ENCODE results near the gene DISP2.
A peak's percentile ranks its signal among the peaks of the same experiment; 100 is the strongest.

Gene DISP2

DNA sequence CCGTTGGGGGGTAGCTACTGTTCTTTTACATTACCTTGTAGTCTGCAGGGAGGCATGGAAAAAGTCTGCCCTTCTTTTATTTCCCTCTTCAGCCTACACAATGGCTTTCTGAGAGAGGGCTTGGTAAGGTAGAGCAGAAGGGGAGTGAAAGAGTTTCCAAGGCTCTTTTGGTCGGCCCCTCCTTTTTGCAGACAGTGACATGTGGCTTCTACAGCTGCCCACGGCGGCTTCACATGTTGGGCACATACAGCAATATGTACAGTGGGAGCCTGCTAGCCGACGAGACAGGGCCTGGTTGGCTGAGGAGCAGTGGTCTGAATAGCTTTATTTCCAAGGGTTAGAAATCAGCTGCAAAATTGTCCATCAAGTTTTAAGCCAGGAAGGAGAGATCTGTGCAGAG, 30.6 kb upstream of the DISP2 start:
- no peak for DNase-seq

GRCh38 chr15:40328176-40328575, 29.8 kb upstream of the DISP2 start:
- no peak for DNase-seq

- DNase-seq: no peak
Observed at GRCh38 chr15:40328751-40329150, 29.3 kb upstream of the DISP2 start.

DNA sequence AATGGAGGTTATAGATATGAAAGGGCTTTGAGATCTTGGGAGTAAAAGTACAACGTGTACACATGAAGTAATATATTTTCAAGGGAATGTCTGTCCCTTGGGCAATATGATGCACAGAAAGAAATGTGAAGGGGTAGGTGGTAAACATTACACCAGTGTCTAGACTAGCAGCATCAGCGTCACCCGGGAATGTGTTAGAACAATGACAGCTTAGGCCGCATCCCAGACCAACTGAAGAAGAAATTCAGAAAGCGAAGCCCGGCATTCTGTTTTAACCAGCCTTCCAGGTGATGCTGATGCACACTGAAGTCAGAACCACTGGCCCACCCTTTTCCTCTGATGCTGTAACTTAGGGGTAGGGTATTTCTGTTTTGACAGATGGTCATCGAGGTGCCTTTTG, 28.2 kb upstream of the DISP2 start:
- DNase-seq: no peak

GRCh38 chr15:40330368-40330836, 27.6 kb upstream of the DISP2 start:
- DNase-seq: peak; percentile 15

- DNase-seq: no peak
Observed at GRCh38 chr15:40331026-40331425, 27.0 kb upstream of the DISP2 start.

GRCh38 chr15:40331637-40332036, 26.4 kb upstream of the DISP2 start:
- DNase-seq: no peak

DNA sequence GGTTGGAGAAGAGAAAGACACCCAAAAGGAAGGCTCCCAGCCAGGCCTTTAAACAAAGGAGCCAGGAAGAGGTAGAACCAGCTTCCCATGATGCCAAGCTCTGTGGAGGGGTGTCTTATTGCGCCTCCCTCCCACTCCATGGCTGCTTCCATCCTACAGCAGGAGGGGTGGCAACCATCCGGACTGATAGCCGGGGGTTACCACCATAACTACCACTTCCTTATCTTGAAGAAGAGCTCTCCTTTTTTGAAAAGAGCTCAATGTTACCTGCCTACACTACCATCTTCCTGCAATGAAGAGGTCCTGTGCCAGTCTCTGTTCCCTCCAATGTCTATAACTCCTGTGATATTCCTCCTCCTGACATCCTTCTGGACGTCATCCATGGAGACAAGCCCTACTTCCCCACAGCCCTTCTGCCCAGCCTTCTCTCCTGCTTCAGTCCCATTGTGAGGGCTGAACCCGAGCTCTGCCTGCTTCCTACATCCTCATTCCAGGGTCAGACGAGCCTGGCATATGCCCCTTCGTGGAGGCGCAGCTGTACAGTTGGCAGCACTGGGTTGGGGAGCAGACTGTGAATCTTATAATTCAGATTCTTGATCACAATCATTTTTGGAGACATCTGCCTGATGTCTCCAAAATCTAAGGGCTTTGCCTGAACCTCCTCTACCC, 25.8 kb upstream of the DISP2 start:
- no peak for DNase-seq

DNA sequence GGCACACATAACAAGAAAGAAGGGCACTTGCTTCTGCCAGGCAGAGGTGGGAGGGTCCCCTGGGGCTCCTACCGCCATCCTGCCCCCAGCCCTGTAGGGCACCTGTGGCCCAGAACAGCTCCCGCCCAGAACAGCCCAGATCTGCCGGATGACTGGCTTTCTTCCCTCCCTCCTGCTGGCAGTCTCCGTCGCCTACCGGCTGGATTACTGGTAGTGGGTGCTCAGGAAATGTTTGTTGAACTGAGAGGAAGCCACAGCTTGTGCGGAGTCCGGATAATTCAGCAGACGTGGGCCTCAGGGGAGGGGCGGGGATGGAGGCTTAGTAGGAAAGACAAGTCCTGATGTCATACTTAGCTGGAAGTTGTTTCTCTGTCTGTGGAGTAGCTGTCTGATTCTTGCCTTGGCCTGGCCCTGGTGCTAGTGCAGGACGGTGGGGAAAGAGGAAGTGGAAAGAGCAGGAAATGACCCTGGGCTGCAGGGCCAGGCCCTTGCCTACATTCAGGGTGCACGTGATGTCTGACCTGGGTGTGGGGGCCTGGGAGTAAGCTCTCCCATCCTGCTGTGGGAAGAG, 24.0 kb upstream of the DISP2 start:
- peak; percentile 3 for DNase-seq

DNA sequence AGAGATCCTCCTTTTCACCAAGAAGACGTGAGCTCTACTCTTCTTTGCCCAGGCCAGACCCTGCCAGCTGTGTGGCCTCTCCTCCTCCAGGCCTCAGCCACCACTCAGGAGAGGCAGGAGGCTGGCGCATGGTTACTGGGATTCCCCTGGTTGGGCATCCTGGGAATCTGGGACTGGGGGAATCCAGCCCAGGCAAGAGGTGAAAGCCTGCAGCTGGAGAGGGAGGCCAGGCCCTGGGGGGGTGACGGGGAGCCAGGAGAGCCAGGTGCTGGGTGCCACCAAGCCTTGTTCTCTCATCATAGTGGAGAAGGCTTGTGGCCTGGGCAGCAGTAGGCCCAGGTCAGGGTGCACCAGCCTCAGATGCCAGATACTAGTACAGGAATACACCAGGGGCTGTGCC, 23.5 kb upstream of the DISP2 start:
- DNase-seq: no peak

- DNase-seq: no peak
Observed at GRCh38 chr15:40334941-40335795, 22.9 kb upstream of the DISP2 start.

DNA sequence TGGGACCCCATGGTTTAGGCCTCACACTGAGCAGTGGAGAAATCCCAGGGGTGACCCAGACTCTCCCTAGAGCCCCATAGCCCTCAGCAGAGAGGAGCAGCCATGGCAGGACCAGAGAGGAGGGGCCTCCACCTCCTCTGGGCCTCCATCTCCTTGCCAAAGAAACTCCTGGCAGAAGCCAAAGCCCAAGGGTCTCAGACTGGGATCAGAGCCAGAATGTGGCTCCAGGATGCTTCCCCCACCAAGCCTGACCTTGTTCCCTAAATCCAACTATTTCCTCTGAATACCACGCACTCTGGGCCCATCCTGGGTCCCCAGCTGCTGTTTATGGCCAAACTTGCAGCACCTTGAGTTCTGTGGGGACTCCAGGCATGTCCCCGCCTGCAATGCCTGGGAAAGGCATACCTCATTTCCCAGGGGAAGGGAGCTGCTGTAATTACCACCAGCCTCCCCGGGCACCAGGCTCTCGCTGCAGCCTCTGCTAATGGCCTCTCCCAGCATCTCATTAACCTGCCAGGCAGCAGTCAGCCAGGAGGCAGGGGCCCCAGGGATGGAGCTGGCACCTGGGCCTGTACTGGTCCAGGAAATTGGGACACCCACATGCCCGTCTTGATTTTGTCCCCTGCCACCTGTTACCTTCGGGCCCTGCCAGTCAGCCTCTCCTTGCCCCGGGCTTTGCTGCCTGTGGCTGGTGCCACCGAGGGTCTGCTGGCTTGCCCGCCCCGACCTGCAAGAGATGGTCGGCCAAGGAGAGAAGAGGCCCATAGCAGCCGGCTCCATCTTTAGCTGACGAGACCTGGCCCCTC, 21.9 kb upstream of the DISP2 start:
- DNase-seq: peak; percentile 23

- no peak for DNase-seq
Observed at GRCh38 chr15:40336744-40337122, 21.3 kb upstream of the DISP2 start.

DNA sequence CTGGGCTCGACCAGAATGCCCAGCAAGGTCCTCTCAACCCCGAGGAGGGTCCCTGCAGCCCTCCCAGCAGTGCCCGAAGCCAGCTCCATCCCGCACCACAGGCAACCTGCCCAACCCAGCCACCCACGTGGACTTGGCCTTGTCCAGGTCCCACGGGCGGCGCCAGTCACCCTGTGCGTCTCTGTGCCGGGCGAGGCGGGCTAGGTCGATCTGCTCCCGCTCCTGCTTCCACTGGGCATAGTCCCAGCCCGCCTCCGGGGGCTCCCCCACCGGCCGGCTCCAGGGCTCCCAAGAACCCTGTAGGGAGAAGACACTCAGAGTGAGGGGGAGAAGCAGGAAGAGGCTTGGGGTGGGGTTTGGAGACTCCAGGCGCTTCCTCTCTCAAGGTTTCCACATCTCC, 20.4 kb upstream of the DISP2 start:
- DNase-seq: no peak

DNA sequence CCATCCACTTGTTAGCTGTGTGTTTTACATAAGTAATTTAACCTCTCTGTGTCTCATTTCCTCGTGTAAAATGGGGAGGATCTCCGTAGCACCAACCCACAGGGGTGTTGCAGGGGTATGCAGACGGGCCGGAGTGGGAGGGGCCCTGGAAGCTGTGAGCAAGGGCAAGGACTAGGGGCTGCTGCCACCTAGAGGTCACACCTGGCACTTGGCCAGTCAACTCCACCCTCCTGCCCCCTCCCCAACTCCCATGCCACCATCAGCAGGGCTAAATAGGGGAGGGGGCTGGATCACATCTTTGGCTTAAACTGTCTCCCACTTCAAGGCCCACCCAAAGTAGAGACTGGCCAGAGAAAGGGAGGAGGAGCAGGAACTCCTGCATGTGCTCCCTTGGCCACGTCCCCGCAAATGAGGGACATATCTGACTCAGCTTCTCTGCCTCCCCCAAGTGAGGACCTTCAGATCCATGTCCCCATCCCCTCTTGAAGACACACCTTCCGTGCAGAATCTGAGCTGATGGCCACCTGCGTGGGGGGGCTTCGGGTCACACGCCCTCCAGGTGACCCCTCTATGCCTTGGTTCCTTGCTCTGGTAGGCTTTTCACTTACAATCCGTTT, 19.9 kb upstream of the DISP2 start:
- peak; percentile 50 for DNase-seq

DNA sequence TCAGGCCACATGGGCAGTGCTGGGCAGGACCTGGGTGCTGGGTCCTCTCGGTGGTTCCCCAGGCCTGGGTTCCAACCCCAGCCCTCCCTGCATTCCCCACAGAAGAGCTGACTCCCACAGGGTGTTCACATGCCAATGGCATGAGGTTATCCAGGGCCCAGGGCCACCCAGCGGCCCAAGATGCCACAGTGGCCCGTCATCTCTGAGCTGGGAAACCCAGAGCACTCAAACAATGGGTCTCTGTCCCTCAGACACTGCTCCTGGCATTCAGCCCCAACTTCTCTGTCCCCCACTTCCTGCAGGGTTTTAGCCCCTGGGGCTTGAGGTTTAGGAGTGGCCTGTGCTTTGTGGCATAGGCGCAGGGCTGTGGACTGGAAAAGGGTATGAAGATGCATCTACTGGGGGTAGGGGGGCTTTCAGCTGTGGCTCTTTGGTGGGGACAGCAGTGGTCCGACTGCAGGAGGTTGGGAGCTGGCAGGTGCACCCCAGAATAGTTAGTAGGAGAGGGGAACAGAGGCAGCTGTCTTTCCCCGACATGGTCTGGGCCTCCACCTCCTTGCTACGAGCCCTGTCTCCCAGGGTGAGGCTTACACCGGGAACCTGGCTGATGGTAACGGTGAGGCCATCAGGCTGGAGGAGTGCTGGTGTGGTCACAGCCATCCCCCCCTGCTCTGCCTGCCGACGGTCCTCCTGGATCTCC, 18.9 kb upstream of the DISP2 start:
- no peak for DNase-seq

- DNase-seq: peak; percentile 4
Observed at GRCh38 chr15:40339621-40339945, 18.4 kb upstream of the DISP2 start.

DNA sequence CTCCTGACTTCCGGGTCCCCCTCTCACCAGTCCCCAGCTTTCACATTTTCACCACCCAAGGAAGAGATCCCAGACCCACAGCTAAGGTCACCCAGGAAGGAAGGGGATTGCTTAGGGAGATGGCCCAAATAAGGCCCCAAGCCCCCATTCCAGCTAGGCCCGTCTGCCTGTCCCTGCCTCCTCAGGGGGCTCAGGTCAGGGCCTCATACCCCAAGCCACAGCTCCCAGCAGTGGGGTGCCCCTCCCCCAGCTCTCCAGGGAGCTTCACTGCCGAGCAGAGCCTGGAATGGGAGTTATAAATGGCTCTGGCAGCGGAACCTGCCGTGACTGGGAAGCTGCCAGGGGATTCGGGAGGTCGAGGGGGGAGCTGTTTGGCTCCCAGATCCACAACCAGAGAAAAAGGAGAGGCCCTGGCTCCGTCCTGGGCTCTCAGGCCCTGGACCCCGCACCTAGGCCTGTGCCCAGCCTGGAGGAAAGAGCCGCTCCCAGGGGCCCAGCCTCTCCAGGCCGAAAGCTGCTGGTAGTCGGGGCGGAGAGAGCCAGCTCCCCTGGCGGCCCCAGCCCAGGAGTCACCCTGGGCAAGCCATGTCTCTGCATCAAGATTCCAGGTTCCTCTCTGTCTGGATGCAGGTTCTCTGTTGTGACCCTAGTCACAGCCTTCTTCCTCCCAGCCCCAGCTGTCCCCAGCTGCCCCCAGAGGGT, 17.8 kb upstream of the DISP2 start:
- peak; percentile 58 for DNase-seq

- peak; percentile 82 for DNase-seq
Observed at GRCh38 chr15:40340740-40341400, 17.1 kb upstream of the DISP2 start, which contains the start of gene CCDC9B. CCDC9B (minus strand) TSS chr15:40340939; CDS start chr15:40340819, 120 bp downstream.

- DNase-seq: no peak
Observed at GRCh38 chr15:40342416-40343320, 15.4 kb upstream of the DISP2 start.

All from NCI-H1092 treated with DMSO at 0.1 percent for 48 hours (cell line).